Dedifferentiated amniotic fluid mesenchymal stem cell (primary cell): ENCODE results near the gene CLUH.
"Not testable (repeated sequence)": the region's sequence is repeated elsewhere in the genome, so short reads cannot be mapped to it uniquely, and the experiment has no call there.

Experiments
- DNase-seq: peaks from one replicate; pipeline ENCODE4 v3.0.0-alpha.2; 2016; ENCODE audit errors: extremely low spot score

The CLUH gene

GRCh38 chr17:2701996-2702741 lies 9.4 kb downstream of the CLUH start:
- no peak for DNase-seq

GRCh38 chr17:2701161-2701995 lies 10.2 kb downstream of the CLUH start:
- DNase-seq, result no peak

GRCh38 chr17:2700491-2701141 lies 10.9 kb downstream of the CLUH start:
- no peak for DNase-seq

- no peak for DNase-seq
Measured at GRCh38 chr17:2700030-2700490, 11.5 kb downstream of the CLUH start.

GRCh38 chr17:2699216-2699805 lies 12.3 kb downstream of the CLUH start:
- DNase-seq, result not testable (repeated sequence)

- no peak for DNase-seq
Measured at GRCh38 chr17:2697611-2698162, 13.9 kb downstream of the CLUH start.

- no peak for DNase-seq
Measured at GRCh38 chr17:2695961-2696760, 15.4 kb downstream of the CLUH start.

- DNase-seq, result no peak
Measured at GRCh38 chr17:2695243-2695960, 16.2 kb downstream of the CLUH start.

- DNase-seq, result no peak
Measured at GRCh38 chr17:2694381-2695242, 17.0 kb downstream of the CLUH start.

GRCh38 chr17:2693561-2694380 lies 17.8 kb downstream of the CLUH start:
- no peak for DNase-seq

- DNase-seq, result no peak
Measured at GRCh38 chr17:2692781-2693135, 18.8 kb downstream of the CLUH start.

GRCh38 chr17:2691965-2692780 lies 19.4 kb downstream of the CLUH start:
- no peak for DNase-seq

GRCh38 chr17:2691069-2691871 lies 20.3 kb downstream of the CLUH start:
- no peak for DNase-seq

GRCh38 chr17:2690165-2691068 lies 21.1 kb downstream of the CLUH start:
- no peak for DNase-seq

- no peak for DNase-seq
Measured at GRCh38 chr17:2689411-2690164, 22.0 kb downstream of the CLUH start.
